K562 (cell line): ENCODE results near the gene TANC1.

Experiments
- BMI1 ChIP-seq: fragments of 150-350 bp; IDR thresholded peaks from 2 replicates; pipeline ENCODE4 v1.6.1; 2014; ENCODE audit warnings: low read length
- ERF ChIP-seq: fragments of 450-650 bp; formaldehyde crosslinking; IDR thresholded peaks from 2 replicates; pipeline ENCODE4 v1.4.0; 2020; ENCODE audit warnings: mild to moderate bottlenecking, mixed read lengths
- FOS ChIP-seq: IDR thresholded peaks from 3 replicates; pipeline ENCODE4 v1.6.1; 2011; ENCODE audit not compliant: insufficient read length; ENCODE audit errors: extremely low read depth
- MAFK ChIP-seq: IDR thresholded peaks from 2 replicates; pipeline ENCODE4 v1.6.1; 2011; ENCODE audit warnings: low read length, improper control_type of control experiment
- POLR2A ChIP-seq: fragments of 450-650 bp; conservative IDR thresholded peaks from 2 replicates; pipeline ENCODE4 v1.6.1; 2016
- SIN3A ChIP-seq, 2 experiments: fragments of 150-350 bp in 1 of 2; IDR thresholded peaks; 2 replicates each; pipeline ENCODE4 v1.6.1; 2011 to 2016; ENCODE audit warnings: borderline replicate concordance in 2 of 2, low read depth in 2 of 2, low read length in 2 of 2, mild to moderate bottlenecking in 2 of 2, moderate library complexity in 2 of 2; ENCODE audit not compliant: control insufficient read depth in 1 of 2
- SLC30A9 ChIP-seq: fragments of 250-450 bp; sonication (Bioruptor Pico); IDR thresholded peaks from 2 replicates; pipeline ENCODE4 v1.8.0; 2022; ENCODE audit warnings: mild to moderate bottlenecking, moderate library complexity
- SMAD1 ChIP-seq: fragments of 150-350 bp; IDR thresholded peaks from 2 replicates; pipeline ENCODE4 v1.6.1; 2014; ENCODE audit warnings: low read length, low read depth; ENCODE audit not compliant: partially characterized antibody
- TCF7L2 ChIP-seq: fragments of 150-350 bp; IDR thresholded peaks from 2 replicates; pipeline ENCODE4 v1.6.1; 2016; ENCODE audit warnings: low read depth, mild to moderate bottlenecking, low read length, moderate library complexity
- USF2 ChIP-seq: sonication (generic); formaldehyde crosslinking; IDR thresholded peaks from 2 replicates; pipeline ENCODE4 v1.5.0; 2020; ENCODE audit warnings: missing genetic modification reagents
- YY1 ChIP-seq, 3 experiments: IDR thresholded peaks; 2 replicates each; pipeline ENCODE4 v1.6.1; 2011; ENCODE audit warnings: low read length in 2 of 3, mild to moderate bottlenecking in 2 of 3, moderate library complexity in 2 of 3, borderline replicate concordance in 1 of 3, control low read depth in 1 of 3, low read depth in 1 of 3; ENCODE audit not compliant: insufficient read depth in 3 of 3, insufficient replicate concordance in 2 of 3, control insufficient read depth in 1 of 3, insufficient read length in 1 of 3; ENCODE audit errors: extremely low read depth in 1 of 3
- ZFP36 ChIP-seq: fragments of 150-350 bp; IDR thresholded peaks from 2 replicates; pipeline ENCODE4 v1.6.1; 2018; ENCODE audit warnings: low read length, low read depth; ENCODE audit not compliant: partially characterized antibody

- no peak for TF ChIP-seq MAFK
- no peak for TF ChIP-seq BMI1
- no peak for TF ChIP-seq SMAD1
- no peak for TF ChIP-seq FOS
- TF ChIP-seq SIN3A (IDR thresholded peaks at IDR 0.05; ENCODE audit: borderline replicate concordance in 2 of 2, control insufficient read depth in 1 of 2, low read depth in 2 of 2, low read length in 2 of 2): no peak
- TF ChIP-seq SLC30A9 (CRISPR knock-in tag): no peak
- TF ChIP-seq TCF7L2: no peak
- TF ChIP-seq USF2 (CRISPR knock-in tag): no peak
- no peak for TF ChIP-seq YY1 (IDR thresholded peaks at IDR 0.05; ENCODE audit: borderline replicate concordance in 1 of 3, control insufficient read depth in 1 of 3, extremely low read depth in 1 of 3, insufficient read depth in 3 of 3, insufficient read length in 1 of 3, insufficient replicate concordance in 2 of 3, low read depth in 1 of 3, low read length in 2 of 3)
- no peak for TF ChIP-seq ERF (CRISPR knock-in tag)
- no peak for TF ChIP-seq POLR2A
- TF ChIP-seq ZFP36: no peak
These were observed 232.1 kb downstream of the TANC1 start for GRCh38 chr2:159200498-159200897.
